Measurements from ENCODE around the gene MEIS1. TPM values are rescaled to one million over a fixed set of nuclear protein-coding genes. Genes with fewer than 3 reads are reported as not detected.

MEIS1 gene
- total and polyA plus RNA-seq, 2 of the 8 experiments (the other 6 are each of a cell fraction or from before 2014, with no cell fraction given), result 0.17 to 1.2 TPM

- H3K18ac ChIP-seq (ENCODE audit: extremely low read depth, low read length), result no peak overlapping the region
- H3K79me1 ChIP-seq (ENCODE audit: low read depth, low read length), result no peaks in the 10 kb centered on the region
- H3K9ac ChIP-seq (replicated peaks in 1 of 4; ENCODE audit: extremely low read depth in 1 of 4, low read depth in 3 of 4, low read length in 3 of 4), result no peak overlapping the region
- no peak overlapping the region for H3K23ac ChIP-seq (ENCODE audit: insufficient read length)
- H3K23me2 ChIP-seq (ENCODE audit: low read depth, low read length), result peaks cover 31% of the 10 kb centered on the region
- H2AK5ac ChIP-seq (ENCODE audit: low read depth, low read length), result no peak overlapping the region
- CTCF ChIA-PET (ENCODE audit: partially characterized antibody), result interaction anchor here (0.7 to 8.2 kb wide), 22 partner anchors 7 to 812 kb away, joined by 3 to 78 read pairs (median 4); no protein-coding TSS in a partner anchor
- peaks cover 49 to 100% (median 82%) of the 10 kb centered on the region in 4 experiments for H3K27me3 ChIP-seq (replicated peaks in 1 of 4; ENCODE audit: control insufficient read depth in 3 of 4, extremely low read depth in 1 of 4, insufficient read depth in 3 of 4, low read length in 3 of 4)
- no peak overlapping the region for H3K14ac ChIP-seq (ENCODE audit: insufficient read length)
- H3K27ac ChIP-seq (ENCODE audit: low read depth, low read length), result no peak overlapping the region
- no peak overlapping the region for H4K8ac ChIP-seq (ENCODE audit: extremely low read depth, insufficient read depth, low read length)
- H3K4me3 ChIP-seq (ENCODE audit: extremely low read depth in 1 of 4, insufficient read depth in 2 of 4, low read depth in 3 of 4, low read length in 4 of 4), result no peak overlapping the region
- DNase-seq (ENCODE audit: low read depth in 1 of 2, low spot score in 2 of 2) (no peak), FAIRE-seq (no peak)
- H2BK15ac ChIP-seq (ENCODE audit: low read length), result no peak overlapping the region
- no peaks in the 10 kb centered on the region for H4K20me1 ChIP-seq (replicated peaks in 1 of 2; ENCODE audit: control insufficient read depth in 1 of 2, insufficient read depth in 2 of 2, low read length in 2 of 2)
- no peaks in the 10 kb centered on the region for H3K79me2 ChIP-seq (ENCODE audit: control insufficient read depth in 1 of 2, insufficient read depth in 2 of 2, low read length in 2 of 2)
- no peaks in the 10 kb centered on the region for H3K9me3 ChIP-seq (ENCODE audit: insufficient read depth in 2 of 2, low read depth in 1 of 2, low read length in 1 of 2)
- no peak overlapping the region for H4K91ac ChIP-seq (replicated peaks; ENCODE audit: insufficient read length, low read length)
- H2BK20ac ChIP-seq (ENCODE audit: low read length), result no peak overlapping the region
- H3K4me1 ChIP-seq (replicated peaks in 1 of 4; ENCODE audit: control insufficient read depth in 3 of 4, insufficient read depth in 4 of 4, low read length in 3 of 4), result peaks cover 3 to 13% (median 7%) of the 10 kb centered on the region in 4 experiments
- H4K5ac ChIP-seq (ENCODE audit: insufficient read length, low read depth, low read length), result no peak overlapping the region
- no peak overlapping the region for H2BK5ac ChIP-seq (ENCODE audit: low read depth, low read length)
- H2AFZ ChIP-seq (ENCODE audit: low read length), result no peak overlapping the region
- H2BK12ac ChIP-seq (ENCODE audit: low read depth, low read length), result no peak overlapping the region
- H2BK120ac ChIP-seq (replicated peaks; ENCODE audit: low read depth, low read length), result no peak overlapping the region
- H3K36me3 ChIP-seq (ENCODE audit: control insufficient read depth in 2 of 4, insufficient read depth in 4 of 4, low read length in 3 of 4), result no peaks in the 10 kb centered on the region
- H3K56ac ChIP-seq (replicated peaks; ENCODE audit: insufficient read length, low read depth, low read length), result no peak overlapping the region
- no peak overlapping the region for H3K4me2 ChIP-seq (ENCODE audit: insufficient read depth in 1 of 2, low read depth in 2 of 2, low read length in 2 of 2)
- H3K4ac ChIP-seq (replicated peaks; ENCODE audit: insufficient read length, low read depth, low read length), result no peak overlapping the region
- POLR2A ChIA-PET (ENCODE audit: partially characterized antibody), result interaction anchor here (1.7 kb wide), 1 partner anchor 147 kb away, joined by 4 read pairs; no protein-coding TSS in a partner anchor
- TF ChIP-seq TEAD4 (IDR thresholded peaks at IDR 0.05; ENCODE audit: low read depth, low read length) (no peak), CBX8 (IDR thresholded peaks at IDR 0.05; ENCODE audit: borderline replicate concordance, low read depth, low read length) (no peak), EP300 (IDR thresholded peaks at IDR 0.05; ENCODE audit: borderline replicate concordance in 1 of 2, low read depth in 2 of 2, low read length in 2 of 2) (no peak), KDM5A (IDR thresholded peaks at IDR 0.05; ENCODE audit: low read length) (no peak), RAD21 (IDR thresholded peaks at IDR 0.05 in 1 of 2, conservative IDR thresholded peaks at IDR 0.05 in 1 of 2; ENCODE audit: low read depth in 2 of 2, low read length in 2 of 2) (no peak), POLR2A (IDR thresholded peaks at IDR 0.05; ENCODE audit: control extremely low read depth in 1 of 2, low read depth in 2 of 2, low read length in 2 of 2) (no peak), SIN3A (conservative IDR thresholded peaks at IDR 0.05 in 1 of 2, IDR thresholded peaks at IDR 0.05 in 1 of 2; ENCODE audit: low read depth in 1 of 2, low read length in 2 of 2) (no peak), SIRT6 (IDR thresholded peaks at IDR 0.05; ENCODE audit: low read length) (no peak), SUZ12 (IDR thresholded peaks at IDR 0.05; ENCODE audit: low read length) (no peak), KDM4A (IDR thresholded peaks at IDR 0.05; ENCODE audit: low read depth, low read length, severe bottlenecking) (no peak), ASH2L (IDR thresholded peaks at IDR 0.05; ENCODE audit: low read length) (no peak)
- TF ChIP-seq, protein P1, sequence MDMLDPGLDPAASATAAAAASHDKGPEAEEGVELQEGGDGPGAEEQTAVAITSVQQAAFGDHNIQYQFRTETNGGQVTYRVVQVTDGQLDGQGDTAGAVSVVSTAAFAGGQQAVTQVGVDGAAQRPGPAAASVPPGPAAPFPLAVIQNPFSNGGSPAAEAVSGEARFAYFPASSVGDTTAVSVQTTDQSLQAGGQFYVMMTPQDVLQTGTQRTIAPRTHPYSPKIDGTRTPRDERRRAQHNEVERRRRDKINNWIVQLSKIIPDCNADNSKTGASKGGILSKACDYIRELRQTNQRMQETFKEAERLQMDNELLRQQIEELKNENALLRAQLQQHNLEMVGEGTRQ (IDR thresholded peaks at IDR 0.05; ENCODE audit: low read length), result no peak
Observed at GRCh38 chr2:66429693-66430504, 5.0 kb upstream of the MEIS1 start.

Data from H1 (cell line).